ENCODE results near the gene CYP24A1.

CYP24A1 gene

GRCh38 chr20:54201268-54201846 is 27.6 kb upstream of the CYP24A1 start:
- DNase-seq = no peak

GRCh38 chr20:54200487-54201267 is 26.9 kb upstream of the CYP24A1 start:
- no peak for DNase-seq

GRCh38 chr20:54199721-54200176 is 26.0 kb upstream of the CYP24A1 start:
- DNase-seq = peak; percentile 38 to 58 (median 51)

GRCh38 chr20:54199283-54199682 is 25.5 kb upstream of the CYP24A1 start:
- no peak for DNase-seq

- DNase-seq = no peak
These were observed 24.1 kb upstream of the CYP24A1 start for GRCh38 chr20:54197621-54198604.

GRCh38 chr20:54195483-54196472 is 22.0 kb upstream of the CYP24A1 start:
- DNase-seq = no peak

- DNase-seq = no peak
These were observed 21.1 kb upstream of the CYP24A1 start for GRCh38 chr20:54194724-54195438.

- DNase-seq = no peak
These were observed 20.0 kb upstream of the CYP24A1 start for GRCh38 chr20:54193817-54194216.

GRCh38 chr20:54190217-54190616 is 16.4 kb upstream of the CYP24A1 start:
- no peak for DNase-seq

GRCh38 chr20:54189630-54190029 is 15.8 kb upstream of the CYP24A1 start:
- DNase-seq = no peak

- no peak for DNase-seq
These were observed 14.5 kb upstream of the CYP24A1 start for GRCh38 chr20:54188132-54188849.

GRCh38 chr20:54184904-54185626 is 11.3 kb upstream of the CYP24A1 start:
- no peak for DNase-seq

- DNase-seq = no peak
These were observed 10.3 kb upstream of the CYP24A1 start for GRCh38 chr20:54184071-54184470.

GRCh38 chr20:54180931-54181330 is 7.1 kb upstream of the CYP24A1 start:
- no peak for DNase-seq

GRCh38 chr20:54179946-54180345 is 6.2 kb upstream of the CYP24A1 start:
- DNase-seq = peak in 1 of 5 experiments; percentile 7

GRCh38 chr20:54178256-54178655 is 4.5 kb upstream of the CYP24A1 start:
- no peak for DNase-seq

GRCh38 chr20:54177378-54177777 is 3.6 kb upstream of the CYP24A1 start:
- no peak for DNase-seq

GRCh38 chr20:54176610-54177009 is 2.8 kb upstream of the CYP24A1 start:
- no peak for DNase-seq

- DNase-seq = no peak
These were observed 830 bp upstream of the CYP24A1 start for GRCh38 chr20:54174457-54175175.

Data from T-helper 2 cell (primary cell).